Stomach (tissue), 9 donors: ENCODE results near the gene KCNK5. TPM values are rescaled to one million over a fixed set of nuclear protein-coding genes. Genes with fewer than 3 reads are reported as not detected.

Source experiments
- DNase-seq, 2 donors: peaks; one replicate each; pipeline versions ENCODE4 v3.0.0 to v3.0.0-alpha.2; 2013 to 2019
- H3K27ac ChIP-seq, 5 donors: fragments of 200-600 bp in 4 of 5; sonication (generic) in 4 of 5; one replicate each; pipeline ENCODE4 v1.5.1; 2013 to 2019; ENCODE audit warnings: mild to moderate bottlenecking in 1 of 5, moderate library complexity in 1 of 5
- H3K27me3 ChIP-seq, 3 donors: fragments of 200-600 bp; sonication (generic); one replicate each; pipeline ENCODE4 v1.5.1; 2017 to 2019; ENCODE audit warnings: mixed run types in 1 of 3
- H3K36me3 ChIP-seq, 4 donors: fragments of 200-600 bp; sonication (generic); 1 replicate in 3 of 4; 2 replicates in 1 of 4; pipeline ENCODE4 v1.5.1; 2016 to 2019
- H3K4me1 ChIP-seq, 4 donors: fragments of 200-600 bp; sonication (generic); one replicate each; pipeline ENCODE4 v1.5.1; 2016 to 2019
- H3K4me3 ChIP-seq, 4 donors: fragments of 200-600 bp; sonication (generic) in 3 of 4; one replicate each; pipeline ENCODE4 v1.5.1; 2016 to 2019; ENCODE audit warnings: mild to moderate bottlenecking in 1 of 4
- H3K9me3 ChIP-seq, 4 donors: fragments of 200-600 bp; sonication (generic); one replicate each; pipeline ENCODE4 v1.5.1; 2016 to 2019
- EP300 ChIP-seq: sonication (generic); formaldehyde crosslinking; IDR thresholded peaks from one replicate; pipeline ENCODE4 v1.6.1; 2017; ENCODE audit warnings: antibody characterized with exemption
- POLR2A ChIP-seq, 4 donors: fragments of 450-650 bp; IDR thresholded peaks; one replicate each; pipeline ENCODE4 v1.6.1; 2016; ENCODE audit warnings: antibody characterized with exemption in 4 of 4, control low read depth in 2 of 4, mild to moderate bottlenecking in 1 of 4, moderate library complexity in 1 of 4
- POLR2AphosphoS5 ChIP-seq, 3 donors: sonication (generic); formaldehyde crosslinking; IDR thresholded peaks; one replicate each; pipeline ENCODE4 v1.6.1; 2016; ENCODE audit warnings: antibody characterized with exemption in 3 of 3
- WGBS, 5 donors: extraction: QIAGEN DNeasy Blood & Tissue Kit in 3 of 5; methylation state at CpG; one replicate each; pipeline versions ENCODE4 v1.1.5 to v1.1.7; 2013 to 2018; 5-methylcytosine and 5-hydroxymethylcytosine counted together
- intact Hi-C: fragments of 100-400 bp; cut with DNase I; formaldehyde crosslinking; loops from one replicate; pipeline ENCODE4 v1.15.1; 2023; ENCODE audit warnings: low total_unique reads
- polyA plus RNA-seq, 3 donors: library from polyadenylated mRNA; stranded (reverse); fragments of 200-250 nt; gene quantifications; one replicate each; pipeline ENCODE4 v1.2.3, GENCODE V29; 2013
- total RNA-seq, 5 donors: library from RNA; depleted of rRNA; stranded (reverse); fragments of >200 nt; gene quantifications; one replicate each; pipeline versions ENCODE4 v1.1.0 to v1.2.3, GENCODE V29; 2014 to 2016
- TF ChIP-seq, protein P1 (sequence below), 7 experiments: fragments of 450-650 bp in 4 of 7; fragments of 200-600 bp in 3 of 7; sonication (generic) in 3 of 7; IDR thresholded peaks; one replicate each; pipeline ENCODE4 v1.5.1; 2016 to 2019; ENCODE audit warnings: antibody characterized with exemption in 7 of 7, control low read depth in 2 of 7, mild to moderate bottlenecking in 1 of 7
- donor health status: healthy with polysubstance abuse.
- donor health status: Bipolar disorder and iron deficiency.
- donor health status: healthy.

Gene KCNK5
- total and polyA plus RNA-seq, 8 donors, result 4.9 to 30.7 (median 10.3) TPM

- 19 to 42% (median 34%) methylated on average over 9 of the region's 9 CpGs for WGBS, 5 donors
- TF ChIP-seq, protein P1, sequence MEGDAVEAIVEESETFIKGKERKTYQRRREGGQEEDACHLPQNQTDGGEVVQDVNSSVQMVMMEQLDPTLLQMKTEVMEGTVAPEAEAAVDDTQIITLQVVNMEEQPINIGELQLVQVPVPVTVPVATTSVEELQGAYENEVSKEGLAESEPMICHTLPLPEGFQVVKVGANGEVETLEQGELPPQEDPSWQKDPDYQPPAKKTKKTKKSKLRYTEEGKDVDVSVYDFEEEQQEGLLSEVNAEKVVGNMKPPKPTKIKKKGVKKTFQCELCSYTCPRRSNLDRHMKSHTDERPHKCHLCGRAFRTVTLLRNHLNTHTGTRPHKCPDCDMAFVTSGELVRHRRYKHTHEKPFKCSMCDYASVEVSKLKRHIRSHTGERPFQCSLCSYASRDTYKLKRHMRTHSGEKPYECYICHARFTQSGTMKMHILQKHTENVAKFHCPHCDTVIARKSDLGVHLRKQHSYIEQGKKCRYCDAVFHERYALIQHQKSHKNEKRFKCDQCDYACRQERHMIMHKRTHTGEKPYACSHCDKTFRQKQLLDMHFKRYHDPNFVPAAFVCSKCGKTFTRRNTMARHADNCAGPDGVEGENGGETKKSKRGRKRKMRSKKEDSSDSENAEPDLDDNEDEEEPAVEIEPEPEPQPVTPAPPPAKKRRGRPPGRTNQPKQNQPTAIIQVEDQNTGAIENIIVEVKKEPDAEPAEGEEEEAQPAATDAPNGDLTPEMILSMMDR (IDR thresholded peaks at IDR 0.05), result no peak
- TF ChIP-seq POLR2A (IDR thresholded peaks at IDR 0.05), result no peak
- TF ChIP-seq POLR2AphosphoS5 (IDR thresholded peaks at IDR 0.05), result no peak
- TF ChIP-seq EP300, result no peak
- H3K4me1 ChIP-seq, result peaks cover 21 to 71% (median 43%) of the 10 kb centered on the region in 4 donors
These were observed 1.8 kb downstream of the KCNK5 start for GRCh38 chr6:39227476-39227875.

DNA sequence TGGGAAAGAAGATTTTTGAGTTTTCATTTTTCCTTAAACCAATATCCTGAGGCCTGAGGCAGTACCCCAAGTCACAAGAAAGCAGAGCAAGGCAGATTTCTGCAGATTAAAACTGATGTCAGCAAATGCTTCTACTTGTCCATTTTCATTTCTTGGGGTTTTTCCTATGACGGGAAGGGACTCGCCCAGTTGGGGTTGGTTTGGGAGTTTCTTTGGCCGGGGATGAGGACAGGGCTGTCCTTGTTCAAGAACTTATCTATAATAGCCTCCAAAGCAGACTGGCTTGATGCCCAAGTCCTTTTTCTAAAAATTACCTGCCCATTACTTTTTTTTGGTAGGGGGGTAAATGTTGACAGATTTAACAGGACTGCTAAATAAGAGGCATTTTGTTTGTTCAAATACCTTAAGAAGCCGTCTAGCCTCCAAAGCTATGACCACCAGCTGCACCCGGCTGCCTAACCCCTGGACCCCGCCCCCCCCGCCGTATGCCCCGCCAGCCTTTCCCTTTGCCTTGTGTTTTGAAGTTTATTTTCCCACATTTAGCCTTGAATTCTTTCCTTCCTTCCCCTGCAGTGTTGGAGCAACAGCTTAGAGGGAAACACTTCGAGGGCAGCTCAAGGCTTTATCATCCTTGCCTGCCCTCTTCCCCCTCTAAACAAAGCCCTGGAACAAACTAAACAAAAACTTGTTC lies 2.5 kb downstream of the KCNK5 start:
- Histone ChIP-seq H3K4me3 (peak overlapping the region; percentile 46 to 78 (median 54)), H3K27me3 (peaks cover 0 to 44% (median 15%) of the 10 kb centered on the region in 3 donors), H3K36me3 (no peaks in the 10 kb centered on the region), H3K9me3 (no peaks in the 10 kb centered on the region), H3K4me1 (peaks cover 21 to 75% (median 43%) of the 10 kb centered on the region in 4 donors), H3K27ac (peak overlapping the region; percentile 62 to 84 (median 70))
- TF ChIP-seq EP300 (no peak), POLR2A (IDR thresholded peaks at IDR 0.05) (no peak), POLR2AphosphoS5 (IDR thresholded peaks at IDR 0.05) (no peak)
- TF ChIP-seq, protein P1 (IDR thresholded peaks at IDR 0.05), result no peak
- intact Hi-C loops, result no loop called here
- 10 to 37% (median 18%) methylated on average over 10 of the region's 10 CpGs for WGBS, 5 donors
- no peak for DNase-seq

More at GRCh38 chr6:39227476-39227875, 1.8 kb downstream of the KCNK5 start:
- Histone ChIP-seq H3K9me3 (no peaks in the 10 kb centered on the region), H3K27me3 (peaks cover 0 to 44% (median 15%) of the 10 kb centered on the region in 3 donors), H3K27ac (peak overlapping the region; percentile 62 to 84 (median 70)), H3K36me3 (no peaks in the 10 kb centered on the region), H3K4me3 (peak overlapping the region; percentile 46 to 78 (median 54))
- intact Hi-C loops, result no loop called here
- no peak for DNase-seq

DNA sequence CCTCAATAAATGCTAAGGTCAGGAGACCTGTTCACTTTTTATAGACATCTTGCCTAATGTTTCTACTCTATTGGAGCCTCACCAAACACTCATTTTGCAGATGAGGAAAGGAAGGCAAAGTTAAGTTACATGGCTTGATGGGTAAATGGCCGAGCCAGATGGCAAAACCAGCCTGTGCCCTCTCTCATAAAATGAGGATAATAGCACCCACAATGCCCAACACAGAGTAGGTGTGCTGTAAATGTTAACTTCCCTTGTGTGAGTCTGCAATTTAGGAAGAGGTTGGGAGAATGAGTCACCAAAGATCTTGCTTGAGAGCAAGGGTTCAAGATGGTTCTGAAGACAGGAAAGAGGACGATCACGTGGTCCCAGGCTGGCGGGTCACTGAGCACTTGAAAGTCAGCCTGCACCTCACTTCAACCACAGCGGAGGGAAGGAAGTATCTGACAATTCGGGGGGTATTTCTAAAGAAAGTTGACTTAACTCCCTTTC lies 3.3 kb downstream of the KCNK5 start:
- 38 to 67% (median 45%) methylated on average over 6 of the region's 6 CpGs for WGBS, 5 donors
- Histone ChIP-seq H3K4me1 (peaks cover 21 to 83% (median 45%) of the 10 kb centered on the region in 4 donors), H3K9me3 (no peaks in the 10 kb centered on the region), H3K36me3 (no peaks in the 10 kb centered on the region), H3K4me3 (peak overlapping the region in 1 of 4 donors; percentile 56), H3K27ac (peak overlapping the region; percentile 20 to 84 (median 69)), H3K27me3 (peaks cover 0 to 44% (median 15%) of the 10 kb centered on the region in 3 donors)
- TF ChIP-seq EP300 (no peak), POLR2A (IDR thresholded peaks at IDR 0.05) (no peak)
- DNase-seq, result peak in 1 of 2 donors; percentile 49
- intact Hi-C loops, result no loop called here

GRCh38 chr6:39225543-39225942 lies 3.7 kb downstream of the KCNK5 start:
- intact Hi-C loops, result no loop called here
- 49 to 67% (median 57%) methylated on average over 3 to 4 of the region's 4 CpGs for WGBS, 5 donors
- TF ChIP-seq, protein P1 (IDR thresholded peaks at IDR 0.05), result no peak
- H3K36me3 ChIP-seq, result no peaks in the 10 kb centered on the region
- H3K27ac ChIP-seq, result peak overlapping the region; percentile 20 to 84 (median 69)
- H3K4me1 ChIP-seq, result peaks cover 21 to 86% (median 47%) of the 10 kb centered on the region in 4 donors
- DNase-seq, result peak; percentile 53
- peaks cover 0 to 44% (median 15%) of the 10 kb centered on the region in 3 donors for H3K27me3 ChIP-seq
- no peaks in the 10 kb centered on the region for H3K9me3 ChIP-seq
- H3K4me3 ChIP-seq, result peak overlapping the region in 1 of 4 donors; percentile 56
